CD4-positive, alpha-beta T cell treated with Interleukin-6 for 4 hours (primary cell): ENCODE data around the gene AP3S2.

Experiments
- DNase-seq: peaks from one replicate; pipeline ENCODE4 v3.0.0-alpha.2; 2020; ENCODE audit warnings: mixed read lengths

AP3S2 gene

DNA sequence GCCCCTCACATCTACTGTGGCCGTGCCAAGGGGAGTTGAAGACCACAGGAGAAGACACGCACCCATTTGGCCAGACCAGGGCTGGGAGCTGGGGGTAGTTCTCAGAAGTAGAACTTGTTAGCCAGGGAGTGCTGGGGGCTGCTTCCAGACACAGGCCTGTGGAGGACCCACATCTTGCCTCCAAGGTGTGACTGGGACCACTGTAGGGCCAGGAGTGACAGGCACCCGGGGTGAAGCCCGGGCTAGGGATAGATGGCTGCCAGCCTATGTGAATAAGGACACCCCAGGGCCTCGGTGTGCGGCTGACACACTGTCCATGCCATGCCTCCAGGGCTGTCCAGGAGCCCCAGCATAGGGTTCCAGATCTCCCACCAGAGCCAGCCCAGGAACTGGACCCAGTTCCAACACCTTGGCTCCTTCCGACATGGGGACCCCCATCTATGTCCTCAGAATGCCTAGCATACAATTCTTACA is 80.9 kb downstream of the AP3S2 start:
- DNase-seq = no peak

DNA sequence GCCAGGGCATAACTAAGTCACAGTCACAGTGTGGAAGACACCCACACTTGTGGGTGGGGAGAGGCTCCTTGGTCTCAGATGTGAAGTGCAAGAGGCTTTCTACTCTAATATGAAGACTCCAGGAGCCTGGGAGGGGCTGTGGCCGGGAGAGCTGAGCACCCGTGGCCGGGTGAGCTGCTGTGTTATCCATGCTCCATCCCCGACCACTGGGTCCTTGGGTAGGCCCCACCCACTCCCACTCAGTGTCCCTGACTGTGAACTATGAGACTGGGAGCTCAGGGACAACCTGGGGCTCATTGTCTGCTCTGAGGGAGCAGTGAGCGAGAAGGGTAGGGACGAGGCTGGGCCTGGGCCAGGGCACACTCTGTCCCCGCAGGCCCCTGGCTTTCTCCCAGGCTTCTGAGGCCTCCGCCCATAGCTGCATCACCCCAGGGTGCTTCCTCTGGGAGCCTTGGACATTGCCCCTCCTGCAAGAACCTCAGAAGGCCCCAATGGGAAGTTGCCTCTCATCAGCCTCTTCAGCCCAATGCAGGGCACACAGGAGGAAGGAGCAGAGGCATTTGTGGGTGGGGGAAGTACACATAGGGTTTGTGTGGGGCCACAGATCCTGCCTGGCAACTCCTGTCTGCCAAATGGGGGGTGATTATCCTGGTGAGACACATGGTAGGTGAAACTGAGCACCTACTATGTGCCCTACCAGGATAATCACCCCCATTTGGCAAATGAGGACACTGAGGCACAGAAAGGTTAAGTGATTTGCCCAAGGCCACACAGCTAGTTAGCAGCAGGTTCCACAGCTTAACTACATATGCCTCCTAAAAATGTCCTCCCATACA is 81.6 kb downstream of the AP3S2 start:
- DNase-seq = no peak

DNA sequence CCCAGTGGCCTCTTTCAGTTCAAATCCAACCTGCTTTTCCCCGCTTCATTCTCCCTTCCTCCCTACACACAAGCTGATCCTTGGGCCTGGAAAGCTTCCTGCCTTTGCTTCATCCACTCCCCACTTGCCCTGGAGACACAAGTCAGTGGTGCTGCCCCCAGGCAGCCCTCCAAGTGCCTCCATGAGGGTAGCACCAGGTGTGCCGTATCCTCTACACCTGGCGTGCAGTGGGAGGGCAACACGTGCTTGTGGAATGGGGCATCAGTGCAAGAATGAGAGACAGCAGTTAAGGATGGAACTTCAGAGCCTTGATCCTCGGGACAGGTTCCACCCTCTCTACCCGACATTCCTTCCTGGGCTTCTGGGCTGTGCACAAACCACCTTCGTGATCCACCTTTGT is 83.0 kb downstream of the AP3S2 start:
- no peak for DNase-seq

- no peak for DNase-seq
Observed at GRCh38 chr15:89809787-89810148, 84.0 kb downstream of the AP3S2 start.

DNA sequence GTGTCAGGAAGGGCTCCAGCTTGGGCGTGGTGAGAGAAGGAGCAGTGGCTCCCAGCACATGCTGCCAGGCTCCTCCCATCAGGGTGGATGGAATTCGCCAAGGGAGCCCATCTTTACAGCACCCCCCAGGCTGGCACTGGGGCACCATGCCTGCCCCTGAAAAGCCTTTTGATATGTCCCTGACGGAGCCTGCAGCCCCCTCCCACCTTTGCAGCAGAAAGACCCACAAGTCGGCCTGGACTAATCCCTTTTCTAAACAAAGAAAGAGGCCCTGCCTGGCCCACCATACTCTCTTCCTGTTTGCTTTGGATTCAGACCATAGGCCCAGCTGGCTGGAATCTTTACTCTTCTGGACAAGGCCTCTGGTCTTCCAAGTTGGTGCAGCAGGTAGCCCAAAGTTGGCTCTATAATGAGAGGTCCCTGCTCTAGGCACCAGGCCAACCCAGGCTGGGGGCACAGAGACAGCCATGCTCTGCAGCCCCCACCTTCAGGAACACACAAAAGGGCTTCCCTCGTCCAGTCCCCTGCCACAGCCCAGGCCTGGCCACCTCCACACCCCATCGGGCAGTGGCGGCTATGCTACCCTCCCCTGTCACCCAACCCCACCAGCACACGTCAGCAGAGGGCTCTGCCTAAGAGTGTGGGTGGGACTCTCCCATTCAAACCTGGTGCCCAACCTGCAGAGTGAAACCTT is 84.6 kb downstream of the AP3S2 start:
- no peak for DNase-seq

- no peak for DNase-seq
Observed at GRCh38 chr15:89808160-89808870, 85.5 kb downstream of the AP3S2 start.

DNA sequence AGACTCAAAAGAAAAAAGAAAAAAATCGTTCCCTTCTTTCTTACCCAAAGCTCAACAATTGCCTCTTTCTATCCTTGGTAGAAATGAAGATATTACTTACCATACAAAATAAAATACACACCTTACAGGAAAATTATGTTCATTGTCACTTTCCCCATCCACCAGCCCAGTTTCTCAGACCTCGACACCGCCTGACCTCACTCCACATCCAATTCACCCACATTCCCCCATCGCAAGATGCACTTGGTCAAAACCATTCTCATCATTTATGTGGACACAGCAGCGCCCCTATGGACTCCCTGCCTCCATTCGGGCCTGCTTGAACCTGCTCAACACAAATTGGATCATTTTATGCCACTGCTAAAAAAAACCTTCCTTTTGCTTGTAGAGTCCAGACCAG is 86.1 kb downstream of the AP3S2 start:
- no peak for DNase-seq

- DNase-seq = no peak
Observed at GRCh38 chr15:89806559-89807550, 86.9 kb downstream of the AP3S2 start.

DNA sequence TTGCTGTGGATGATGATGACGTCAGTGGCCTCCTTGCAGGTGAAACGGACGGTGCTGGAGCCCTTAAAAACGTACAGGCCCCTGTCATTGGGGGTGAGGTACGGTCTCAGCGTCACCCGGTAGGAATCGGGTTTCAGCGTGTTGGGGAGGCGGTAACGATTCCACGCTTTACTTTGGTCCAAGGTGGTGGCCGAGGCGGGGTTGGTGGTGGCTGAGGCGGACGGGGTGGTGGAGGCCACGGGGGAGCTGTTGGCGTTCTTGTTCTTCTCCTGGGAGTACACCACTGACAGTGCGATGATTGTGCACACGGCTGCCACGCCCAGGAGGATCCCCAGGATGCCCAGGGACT is 87.6 kb downstream of the AP3S2 start:
- no peak for DNase-seq

DNA sequence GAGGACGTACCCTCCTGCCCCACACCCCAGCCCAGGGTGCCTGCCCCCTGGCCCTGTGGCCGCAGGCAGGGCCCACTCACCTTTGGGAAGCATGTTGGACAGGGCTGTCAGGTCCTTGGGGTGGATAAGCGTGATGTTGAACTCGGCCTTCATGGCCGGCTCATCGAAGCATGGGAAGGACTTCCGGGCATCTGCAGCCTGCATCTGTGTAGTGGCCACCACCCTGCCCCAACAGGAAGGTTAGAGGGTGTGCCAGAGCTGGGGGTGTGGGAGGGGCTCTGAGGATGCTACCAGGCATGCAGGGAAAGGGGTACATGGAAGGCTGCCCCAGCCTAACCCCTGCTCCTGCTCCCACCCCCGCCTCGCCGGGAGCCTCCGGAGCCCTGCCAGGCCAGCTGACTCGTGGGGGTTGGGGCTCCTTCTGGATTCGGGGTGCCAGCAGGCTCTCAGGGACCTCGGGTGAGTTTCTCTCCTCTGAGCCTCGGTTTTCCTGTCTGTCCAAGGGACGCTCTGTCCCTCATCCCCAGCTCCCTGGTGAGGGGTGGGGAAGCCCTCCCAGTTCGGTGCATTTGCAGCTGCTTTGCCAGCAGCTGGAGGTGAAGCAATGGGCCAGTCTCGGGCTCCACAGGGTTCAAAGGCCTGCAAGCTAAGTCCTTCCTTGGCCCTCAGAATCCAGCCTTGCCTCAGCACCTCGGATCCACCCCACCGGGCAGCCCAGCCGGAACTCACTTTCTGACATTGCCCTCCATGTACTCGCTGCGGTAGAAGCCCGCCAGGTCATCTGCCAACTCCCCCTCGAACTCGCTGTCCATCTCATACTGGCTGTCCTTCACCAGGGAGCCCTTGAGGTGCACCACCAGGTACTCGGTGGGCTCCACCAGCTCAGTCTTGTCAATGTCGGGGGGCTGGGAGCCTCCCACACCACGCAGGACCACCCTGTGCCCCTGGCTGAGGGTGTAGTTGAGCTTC is 88.3 kb downstream of the AP3S2 start:
- no peak for DNase-seq

GRCh38 chr15:89803941-89804800 is 89.6 kb downstream of the AP3S2 start:
- no peak for DNase-seq

DNA sequence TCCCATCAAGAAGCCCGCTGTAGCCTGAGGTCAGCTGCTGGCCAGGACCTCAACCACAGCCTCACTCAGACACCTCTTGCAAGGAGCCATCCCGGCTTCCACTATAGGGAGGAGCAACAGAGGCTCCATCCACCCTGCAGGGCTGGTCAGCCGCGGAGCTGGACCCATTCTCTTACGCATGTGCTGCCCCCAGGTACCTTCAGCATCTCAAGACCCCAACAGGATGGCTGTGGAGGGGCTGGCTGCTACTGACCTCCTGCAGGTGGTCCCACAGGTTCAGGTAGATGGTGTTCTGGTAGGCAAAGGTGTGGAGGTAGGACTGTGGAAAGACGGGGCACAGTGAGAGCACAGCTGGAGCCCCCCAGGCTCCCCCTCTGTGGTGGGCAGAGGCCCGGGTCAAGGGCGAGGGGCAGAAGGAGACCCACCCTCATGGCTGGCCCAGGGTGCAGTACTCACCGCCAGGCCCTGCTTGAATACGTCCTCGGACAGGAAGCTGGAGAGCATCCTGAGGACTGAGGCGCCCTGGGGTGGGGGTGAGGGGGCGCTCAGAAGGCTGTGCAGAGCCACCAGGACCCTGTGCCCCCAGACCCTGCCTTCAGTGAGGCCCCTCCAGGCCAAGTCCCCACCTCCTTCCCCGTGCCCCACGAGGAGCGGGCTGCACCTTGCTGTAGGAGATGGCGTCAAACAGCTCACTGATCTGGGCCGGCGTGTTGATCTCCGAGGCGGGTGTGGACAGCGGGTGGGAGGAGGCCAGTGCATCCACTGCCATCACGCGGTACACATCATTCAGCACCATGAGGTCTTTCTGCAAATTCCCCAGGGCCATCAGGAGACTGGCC is 90.6 kb downstream of the AP3S2 start:
- DNase-seq = no peak

GRCh38 chr15:89802231-89802928 is 91.4 kb downstream of the AP3S2 start:
- no peak for DNase-seq

GRCh38 chr15:89801471-89802195 is 92.2 kb downstream of the AP3S2 start:
- DNase-seq = no peak

DNA sequence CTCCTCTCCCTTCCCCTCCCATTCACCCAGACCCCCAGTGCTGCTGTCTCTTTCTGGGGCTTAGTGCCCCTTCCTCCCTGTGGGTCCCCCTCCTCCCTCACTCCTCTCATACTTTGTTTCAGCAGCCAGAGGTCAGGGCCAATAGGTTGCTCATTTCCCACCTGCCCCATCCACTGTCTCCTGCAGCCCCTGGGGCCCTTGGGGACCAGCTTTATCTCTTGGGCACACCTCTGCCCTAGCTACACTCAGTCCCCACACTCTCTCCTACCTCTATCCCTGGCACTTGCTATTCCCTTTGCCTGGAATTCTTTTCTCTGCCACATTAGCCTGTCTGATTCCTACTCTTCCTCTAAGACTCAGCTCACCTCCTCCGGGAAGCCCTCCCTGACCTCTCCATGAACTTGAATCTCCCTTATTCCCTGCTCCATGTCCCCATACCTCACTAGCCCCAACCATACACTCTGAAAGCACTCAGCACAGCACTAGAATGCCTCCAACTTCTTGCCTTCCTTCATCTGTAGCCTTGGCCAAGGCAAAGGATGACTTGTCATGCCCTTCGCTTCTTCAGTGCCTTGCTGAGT is 93.8 kb downstream of the AP3S2 start:
- DNase-seq = no peak

DNA sequence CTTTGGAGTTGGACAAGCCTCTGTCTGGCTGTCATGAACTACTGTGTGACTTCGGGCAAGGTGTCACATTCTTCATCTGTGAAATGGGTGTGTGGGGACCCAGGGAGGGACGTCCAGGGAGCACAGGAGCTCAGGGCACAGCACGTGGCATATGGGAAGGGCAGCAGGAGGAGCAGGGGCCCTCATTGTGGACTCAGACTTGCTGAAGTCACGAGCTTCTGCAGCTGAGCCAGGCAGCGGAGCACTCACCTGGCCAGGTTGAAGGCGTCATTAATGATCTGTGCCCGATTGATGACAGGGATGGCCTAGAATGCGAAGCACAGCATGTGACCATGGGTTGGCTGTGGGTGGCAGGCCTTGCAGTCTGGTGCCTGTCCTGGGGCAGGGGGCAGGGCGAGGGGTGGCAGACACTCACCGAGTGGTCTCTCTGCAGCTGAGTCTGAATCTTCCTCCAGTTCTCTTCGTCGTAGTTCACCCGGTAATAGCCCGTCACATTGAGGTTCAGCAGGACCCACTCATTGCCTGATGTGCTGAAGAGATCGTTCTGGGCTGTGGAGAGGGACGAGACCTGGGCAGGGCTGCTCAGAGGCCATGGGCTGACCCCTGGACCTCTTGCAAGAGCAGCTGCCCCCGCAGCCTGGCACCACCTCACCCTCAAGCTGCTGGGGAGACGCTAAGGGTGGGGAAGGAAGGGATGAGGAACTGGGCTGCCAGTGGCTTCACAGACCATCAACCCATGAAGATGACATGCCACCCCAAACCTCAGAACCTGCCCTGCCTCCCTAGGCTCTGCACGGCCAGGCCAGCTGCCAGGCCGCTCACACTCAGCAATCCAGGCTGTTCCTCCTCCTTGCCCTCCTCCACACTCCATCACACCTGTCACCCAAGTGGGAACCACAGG is 94.5 kb downstream of the AP3S2 start:
- no peak for DNase-seq
